Epithelial cell of esophagus (primary cell): ENCODE data around the gene LMCD1.

Source experiments
- DNase-seq: peaks from one replicate; pipeline ENCODE4 v3.0.0; 2010; ENCODE audit warnings: low read depth
- H3K4me3 ChIP-seq: 2 replicates; pipeline ENCODE4 v1.5.1; 2011; ENCODE audit warnings: mild to moderate bottlenecking, low read length, control low read depth
- TF ChIP-seq, protein P1 (sequence below): IDR thresholded peaks from 2 replicates; pipeline ENCODE4 v1.5.1; 2011; ENCODE audit warnings: low read depth, mild to moderate bottlenecking, low read length, control low read depth, inconsistent platforms; ENCODE audit not compliant: insufficient read depth; ENCODE audit errors: missing control alignments

The LMCD1 gene

GRCh38 chr3:8538913-8539312 lies 37.3 kb downstream of the LMCD1 start:
- no peak for DNase-seq
- no peak overlapping the region for H3K4me3 ChIP-seq
- TF ChIP-seq, protein P1, sequence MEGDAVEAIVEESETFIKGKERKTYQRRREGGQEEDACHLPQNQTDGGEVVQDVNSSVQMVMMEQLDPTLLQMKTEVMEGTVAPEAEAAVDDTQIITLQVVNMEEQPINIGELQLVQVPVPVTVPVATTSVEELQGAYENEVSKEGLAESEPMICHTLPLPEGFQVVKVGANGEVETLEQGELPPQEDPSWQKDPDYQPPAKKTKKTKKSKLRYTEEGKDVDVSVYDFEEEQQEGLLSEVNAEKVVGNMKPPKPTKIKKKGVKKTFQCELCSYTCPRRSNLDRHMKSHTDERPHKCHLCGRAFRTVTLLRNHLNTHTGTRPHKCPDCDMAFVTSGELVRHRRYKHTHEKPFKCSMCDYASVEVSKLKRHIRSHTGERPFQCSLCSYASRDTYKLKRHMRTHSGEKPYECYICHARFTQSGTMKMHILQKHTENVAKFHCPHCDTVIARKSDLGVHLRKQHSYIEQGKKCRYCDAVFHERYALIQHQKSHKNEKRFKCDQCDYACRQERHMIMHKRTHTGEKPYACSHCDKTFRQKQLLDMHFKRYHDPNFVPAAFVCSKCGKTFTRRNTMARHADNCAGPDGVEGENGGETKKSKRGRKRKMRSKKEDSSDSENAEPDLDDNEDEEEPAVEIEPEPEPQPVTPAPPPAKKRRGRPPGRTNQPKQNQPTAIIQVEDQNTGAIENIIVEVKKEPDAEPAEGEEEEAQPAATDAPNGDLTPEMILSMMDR, result no peak

DNA sequence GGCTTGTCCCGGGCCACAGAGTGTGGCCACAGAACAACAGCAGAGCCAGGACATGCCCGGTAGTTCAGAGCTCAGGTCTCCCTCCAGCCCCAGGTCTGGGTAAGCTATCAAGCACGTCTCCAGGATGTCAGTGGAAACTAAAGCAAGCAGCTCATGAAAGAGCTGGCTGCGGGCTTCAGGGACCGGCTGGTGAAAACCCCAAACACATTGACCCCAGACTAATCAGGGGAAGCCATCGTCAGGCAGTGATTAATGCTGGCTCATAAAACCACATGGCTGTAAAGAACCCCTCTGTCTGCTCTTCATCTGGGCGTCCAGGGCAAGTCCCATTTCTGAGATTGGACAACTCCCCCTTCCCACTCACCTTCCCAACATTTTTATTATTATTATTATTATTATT lies 37.8 kb downstream of the LMCD1 start:
- TF ChIP-seq, protein P1, result no peak
- no peak overlapping the region for H3K4me3 ChIP-seq
- DNase-seq, result no peak

GRCh38 chr3:8540456-8540855 lies 38.8 kb downstream of the LMCD1 start:
- H3K4me3 ChIP-seq, result no peak overlapping the region

DNA sequence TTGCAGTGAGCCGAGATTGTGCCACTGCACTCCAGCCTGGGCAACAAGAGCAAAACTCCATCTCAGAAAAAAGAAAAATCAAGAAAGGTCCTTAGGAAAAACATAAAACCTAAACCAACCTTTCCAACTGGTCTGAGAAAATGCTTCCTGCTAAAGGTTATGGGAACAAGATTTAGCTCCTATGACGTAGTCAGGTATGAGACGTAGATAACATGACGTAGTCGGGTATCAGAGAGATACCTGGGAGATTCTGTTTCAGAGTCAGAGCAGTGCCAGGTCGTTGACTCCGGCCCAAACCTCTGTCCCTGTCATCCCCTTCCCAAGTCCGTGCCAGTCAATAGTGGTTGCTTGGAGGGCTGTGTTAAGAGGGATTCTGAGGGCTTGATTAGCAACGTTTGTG lies 39.9 kb downstream of the LMCD1 start:
- H3K4me3 ChIP-seq, result no peak overlapping the region
- TF ChIP-seq, protein P1, result no peak
- DNase-seq, result no peak

More at GRCh38 chr3:8540456-8540855, 38.8 kb downstream of the LMCD1 start:
- TF ChIP-seq, protein P1, result no peak
- no peak for DNase-seq

DNA sequence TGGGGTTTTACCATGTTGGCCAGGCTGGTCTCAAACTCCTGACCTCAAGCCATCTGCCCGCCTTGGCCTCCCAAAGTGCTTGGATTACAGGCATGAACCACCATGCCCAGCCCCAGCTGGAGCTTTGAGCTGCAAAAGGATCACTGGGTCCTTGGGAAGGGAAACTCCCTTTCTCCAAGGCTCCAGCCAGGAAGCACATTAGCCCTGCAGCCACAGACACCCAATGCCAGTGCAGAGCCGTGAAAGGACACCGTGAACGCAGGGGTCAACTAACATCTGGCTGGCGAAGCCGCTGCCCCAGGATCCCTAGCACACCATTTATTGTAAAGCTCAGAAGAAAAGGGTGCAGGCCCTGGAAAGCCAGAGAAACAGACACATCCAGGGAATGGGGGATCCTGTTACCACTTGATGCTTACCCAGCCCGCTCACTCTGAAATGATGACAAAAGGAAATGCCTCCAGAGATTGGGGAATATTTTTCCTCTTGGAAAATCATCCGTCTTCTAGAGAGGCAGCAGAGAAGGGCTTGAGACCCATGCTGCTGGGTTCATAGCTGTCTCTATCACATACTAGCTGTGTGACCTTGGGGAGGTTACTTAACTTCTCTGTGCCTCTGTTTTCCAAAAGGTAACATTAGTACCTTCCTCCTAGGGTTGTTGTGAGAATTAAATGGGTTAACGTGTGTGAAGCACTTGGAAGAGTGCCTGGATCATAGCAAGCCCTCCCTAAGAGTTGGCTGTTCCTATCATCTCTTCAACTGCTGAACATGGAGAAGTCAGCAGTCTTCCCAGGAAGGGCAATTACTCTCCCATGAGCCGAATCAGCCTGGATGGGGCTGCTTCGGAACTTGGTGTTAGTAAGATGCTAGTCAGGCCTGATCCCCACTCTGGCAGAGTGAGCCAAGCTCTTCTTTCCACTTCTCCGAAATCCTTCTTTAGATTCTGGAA lies 40.8 kb downstream of the LMCD1 start:
- DNase-seq, result no peak
- H3K4me3 ChIP-seq, result no peak overlapping the region
- TF ChIP-seq, protein P1, result no peak

- no peak for DNase-seq
- no peak overlapping the region for H3K4me3 ChIP-seq
- TF ChIP-seq, protein P1, result no peak
Observed at GRCh38 chr3:8546609-8547008, 45.0 kb downstream of the LMCD1 start.
